H1 (cell line): ENCODE measurements around the gene DLG5. TPM values are rescaled to one million over a fixed set of nuclear protein-coding genes. Genes with fewer than 3 reads are reported as not detected.

Experiments used
- CTCF ChIA-PET: fragments of 300-600 bp; sonication (Branson Sonifier 250); formaldehyde crosslinking; loops from one replicate; lab custom pipeline; 2021; ENCODE audit not compliant: partially characterized antibody; lab: Charles Lee
- POLR2A ChIA-PET: fragments of 300-600 bp; sonication (Branson Sonifier 250); formaldehyde crosslinking; loops from one replicate; lab custom pipeline; 2021; ENCODE audit warnings: inconsistent platforms; ENCODE audit not compliant: partially characterized antibody; lab: Charles Lee
- DNase-seq, 2 experiments: peaks; one replicate each; pipeline versions ENCODE4 v3.0.0 to v3.0.0-alpha.2; 2010 to 2022; ENCODE audit warnings: low spot score in 2 of 2, low read depth in 1 of 2, mixed read lengths in 1 of 2
- FAIRE-seq: peaks from 2 replicates; lab custom pipeline; 2011; peaks lifted over from hg19 to GRCh38; lab: Jason Lieb, UNC
- H2AFZ ChIP-seq: 2 replicates; pipeline ENCODE4 v1.8.1; 2012; ENCODE audit warnings: low read length, inconsistent platforms
- H2AK5ac ChIP-seq: 2 replicates; pipeline ENCODE4 v1.6.1; 2013; ENCODE audit warnings: low read depth, low read length
- H2BK120ac ChIP-seq: replicated peaks from 2 replicates; pipeline ENCODE3; 2013; ENCODE audit warnings: low read depth, low read length, inconsistent platforms
- H2BK12ac ChIP-seq: 2 replicates; pipeline ENCODE4 v1.6.1; 2013; ENCODE audit warnings: low read depth, low read length
- H2BK15ac ChIP-seq: 2 replicates; pipeline ENCODE4 v1.6.1; 2013; ENCODE audit warnings: low read length
- H2BK20ac ChIP-seq: 2 replicates; pipeline ENCODE4 v1.6.1; 2013; ENCODE audit warnings: low read length
- H2BK5ac ChIP-seq: 2 replicates; pipeline ENCODE4 v1.6.1; 2013; ENCODE audit warnings: low read depth, low read length
- H3K14ac ChIP-seq: 2 replicates; pipeline ENCODE4 v1.6.1; 2013; ENCODE audit warnings: inconsistent platforms; ENCODE audit not compliant: insufficient read length
- H3K18ac ChIP-seq: 2 replicates; pipeline ENCODE4 v1.6.1; 2013; ENCODE audit warnings: low read length; ENCODE audit errors: extremely low read depth
- H3K23ac ChIP-seq: 2 replicates; pipeline ENCODE4 v1.6.1; 2013; ENCODE audit warnings: inconsistent platforms; ENCODE audit not compliant: insufficient read length
- H3K23me2 ChIP-seq: 2 replicates; pipeline ENCODE4 v1.6.1; 2013; ENCODE audit warnings: low read depth, low read length
- H3K27ac ChIP-seq: 2 replicates; pipeline ENCODE4 v1.6.1; 2011; ENCODE audit warnings: low read depth, low read length, inconsistent platforms
- H3K27me3 ChIP-seq, 4 experiments: replicated peaks in 1 of 4; 1 replicate in 1 of 4; 2 replicates in 3 of 4; pipeline versions ENCODE4 v1.6.1 to v1.8.1; 2011 to 2013; ENCODE audit warnings: low read length in 3 of 4, mild to moderate bottlenecking in 3 of 4, inconsistent platforms in 2 of 4, mixed read lengths in 2 of 4, moderate library complexity in 1 of 4; ENCODE audit not compliant: control insufficient read depth in 3 of 4, insufficient read depth in 3 of 4; ENCODE audit errors: extremely low read depth in 1 of 4
- H3K36me3 ChIP-seq, 4 experiments: 2 replicates each; pipeline versions ENCODE4 v1.6.1 to v1.8.1; 2011 to 2013; ENCODE audit warnings: mild to moderate bottlenecking in 4 of 4, low read length in 3 of 4, moderate library complexity in 2 of 4, control low read depth in 1 of 4, inconsistent platforms in 1 of 4; ENCODE audit not compliant: insufficient read depth in 4 of 4, control insufficient read depth in 2 of 4
- H3K4ac ChIP-seq: replicated peaks from 2 replicates; pipeline ENCODE3; 2013; ENCODE audit warnings: low read length, low read depth, mixed read lengths, inconsistent platforms; ENCODE audit not compliant: insufficient read length
- H3K4me1 ChIP-seq, 4 experiments: replicated peaks in 1 of 4; 1 replicate in 1 of 4; 2 replicates in 3 of 4; pipeline versions ENCODE4 v1.6.1 to v1.8.1; 2011 to 2013; ENCODE audit warnings: low read length in 3 of 4, inconsistent platforms in 2 of 4, mixed read lengths in 1 of 4; ENCODE audit not compliant: insufficient read depth in 4 of 4, control insufficient read depth in 3 of 4
- H3K4me2 ChIP-seq, 2 experiments: 2 replicates each; pipeline versions ENCODE4 v1.6.1 to v1.8.1; 2011 to 2013; ENCODE audit warnings: low read depth in 2 of 2, low read length in 2 of 2, control low read depth in 1 of 2, inconsistent platforms in 1 of 2, mild to moderate bottlenecking in 1 of 2; ENCODE audit not compliant: insufficient read depth in 1 of 2
- H3K4me3 ChIP-seq, 4 experiments: fragments of 200-600, 300-600 bp in 1 of 4; sonication (generic), shearing (Covaris generic), sonication (Bioruptor Twin) in 1 of 4; 2 replicates each; pipeline versions ENCODE4 v1.5.1 to v1.8.1; 2011 to 2016; ENCODE audit warnings: low read length in 4 of 4, low read depth in 3 of 4, control low read depth in 2 of 4, inconsistent platforms in 2 of 4, mild to moderate bottlenecking in 2 of 4, mixed read lengths in 1 of 4, moderate library complexity in 1 of 4; ENCODE audit not compliant: insufficient read depth in 2 of 4; ENCODE audit errors: extremely low read depth in 1 of 4
- H3K56ac ChIP-seq: replicated peaks from 2 replicates; pipeline ENCODE3; 2013; ENCODE audit warnings: low read depth, mild to moderate bottlenecking, mixed read lengths, low read length, inconsistent platforms; ENCODE audit not compliant: insufficient read length
- H3K79me1 ChIP-seq: 2 replicates; pipeline ENCODE4 v1.6.1; 2013; ENCODE audit warnings: low read depth, low read length, control low read depth
- H3K79me2 ChIP-seq, 2 experiments: 2 replicates each; pipeline versions ENCODE4 v1.6.1 to v1.8.1; 2012 to 2013; ENCODE audit warnings: low read length in 2 of 2, mild to moderate bottlenecking in 2 of 2, inconsistent platforms in 1 of 2; ENCODE audit not compliant: insufficient read depth in 2 of 2, control insufficient read depth in 1 of 2
- H3K9ac ChIP-seq, 4 experiments: replicated peaks in 1 of 4; 1 replicate in 1 of 4; 2 replicates in 3 of 4; pipeline versions ENCODE4 v1.6.1 to v1.8.1; 2011 to 2013; ENCODE audit warnings: low read depth in 3 of 4, low read length in 3 of 4, control low read depth in 2 of 4, mild to moderate bottlenecking in 2 of 4, moderate library complexity in 2 of 4, inconsistent platforms in 1 of 4; ENCODE audit errors: extremely low read depth in 1 of 4
- H3K9me3 ChIP-seq, 2 experiments: 2 replicates each; pipeline versions ENCODE4 v1.6.1 to v1.8.1; 2012 to 2013; ENCODE audit warnings: mild to moderate bottlenecking in 2 of 2, moderate library complexity in 2 of 2, control low read depth in 1 of 2, inconsistent platforms in 1 of 2, low read depth in 1 of 2, low read length in 1 of 2, mixed read lengths in 1 of 2; ENCODE audit not compliant: insufficient read depth in 2 of 2
- H4K20me1 ChIP-seq, 2 experiments: replicated peaks in 1 of 2; 2 replicates each; pipeline versions ENCODE3 to v1.8.1; 2011 to 2013; ENCODE audit warnings: inconsistent platforms in 2 of 2, low read length in 2 of 2, mild to moderate bottlenecking in 1 of 2; ENCODE audit not compliant: insufficient read depth in 2 of 2, control insufficient read depth in 1 of 2
- H4K5ac ChIP-seq: 2 replicates; pipeline ENCODE4 v1.6.1; 2013; ENCODE audit warnings: low read length, low read depth, mixed read lengths, inconsistent platforms; ENCODE audit not compliant: insufficient read length
- H4K8ac ChIP-seq: 2 replicates; pipeline ENCODE4 v1.8.0; 2013; ENCODE audit warnings: mild to moderate bottlenecking, moderate library complexity, low read length, inconsistent platforms; ENCODE audit not compliant: insufficient read depth; ENCODE audit errors: extremely low read depth
- H4K91ac ChIP-seq: replicated peaks from 2 replicates; pipeline ENCODE3; 2013; ENCODE audit warnings: low read length, mixed read lengths, inconsistent platforms; ENCODE audit not compliant: insufficient read length
- CHD2 ChIP-seq: IDR thresholded peaks from 2 replicates; pipeline ENCODE4 v1.6.1; 2012; ENCODE audit warnings: low read length, improper control_type of control experiment
- SP1 ChIP-seq: IDR thresholded peaks from 2 replicates; pipeline ENCODE4 v1.6.1; 2011; ENCODE audit warnings: low read depth, low read length
- TBP ChIP-seq: IDR thresholded peaks from 2 replicates; pipeline ENCODE4 v1.6.1; 2011; ENCODE audit warnings: low read depth, low read length, improper control_type of control experiment
- WGBS, 2 experiments: shearing (Covaris generic) in 1 of 2; methylation state at CpG; one replicate each; pipeline versions ENCODE4 v1.1.6 to v1.1.7; 2013 to 2015; ENCODE audit warnings: low lambda C conversion rate in 2 of 2, mixed read lengths in 2 of 2, inconsistent platforms in 1 of 2, low coverage in 1 of 2, missing lambda C conversion rate in 1 of 2; ENCODE audit not compliant: insufficient replicate concordance in 2 of 2, insufficient coverage in 1 of 2, insufficient read length in 1 of 2; ENCODE audit errors: extremely low coverage in 1 of 2, missing lambda C conversion rate in 1 of 2; 5-methylcytosine and 5-hydroxymethylcytosine counted together
- polyA plus RNA-seq, 7 experiments: library from polyadenylated mRNA; depleted of rRNA in 3 of 7; stranded (reverse) in 5 of 7; unstranded in 2 of 7; fragments of >200 nt in 5 of 7; fragments of 200-250 nt in 2 of 7; gene quantifications; 1 replicate in 5 of 7; 2 replicates in 1 of 7; 4 replicates in 1 of 7; pipeline versions ENCODE4 v1.2.1 to v1.2.3, GENCODE V29; 2011 to 2013; ENCODE audit warnings: missing spikeins in 2 of 7, mixed read lengths in 2 of 7
- total RNA-seq: library from RNA; stranded (reverse); fragmentation: NEBNext Ultra II Directional; extraction: Animal tissue kit (Norgen Biotek cat#: 25700); gene quantifications from 2 replicates; pipeline ENCODE4 v1.2.1, GENCODE V29; 2021

The DLG5 gene
- total and polyA plus RNA-seq, 2 of the 8 experiments (the other 6 are each of a cell fraction or from before 2014, with no cell fraction given): 15.6 to 71.4 TPM

GRCh38 chr10:77832238-77832637 is 94.3 kb downstream of the DLG5 start:
- DNase-seq (no peak), FAIRE-seq (no peak)
- Histone ChIP-seq H2BK120ac (no peak overlapping the region), H3K4me2 (no peak overlapping the region), H3K79me1 (peaks cover 2% of the 10 kb centered on the region; the same call in 1 of the 2 replicates), H4K8ac (no peak overlapping the region), H3K36me3 (peaks cover 15 to 36% (median 26%) of the 10 kb centered on the region in 4 experiments; a peak in 7 of 8 replicates), H3K4ac (no peak overlapping the region), H3K23ac (no peak overlapping the region), H3K9ac (no peak overlapping the region), H2BK15ac (no peak overlapping the region), H4K91ac (no peak overlapping the region), H4K20me1 (peaks cover 0 to 2% of the 10 kb centered on the region in 2 experiments), H3K23me2 (no peaks in the 10 kb centered on the region), H3K14ac (no peak overlapping the region), H3K9me3 (no peaks in the 10 kb centered on the region), H4K5ac (no peak overlapping the region), H3K27me3 (no peaks in the 10 kb centered on the region), H3K27ac (no peak overlapping the region), H3K18ac (no peak overlapping the region), H2BK20ac (no peak overlapping the region), H3K56ac (no peak overlapping the region), H2AK5ac (no peak overlapping the region), H2BK5ac (0 out of 2 replicates have a peak overlapping the region, but pooled peaks have one; percentile 30), H3K4me3 (no peak overlapping the region), H2AFZ (no peak overlapping the region), H3K79me2 (no peaks in the 10 kb centered on the region), H3K4me1 (peaks cover 0 to 1% (median 0%) of the 10 kb centered on the region in 4 experiments; a peak in 1 of 7 replicates), H2BK12ac (no peak overlapping the region)
- ChIA-PET CTCF (interaction anchor here (0.7 to 1.4 kb wide), 3 partner anchors 17 to 142 kb away, joined by 4 to 7 read pairs (median 5); no protein-coding TSS in a partner anchor), POLR2A (no interaction called here)
- 100% methylated on average over 2 of the region's 2 CpGs; no CpG with 5 or more reads in 1 of the 2 experiments for WGBS, 2 experiments
- no peak for TF ChIP-seq CHD2
- no peak for TF ChIP-seq TBP
- TF ChIP-seq SP1: no peak
